Amniotic stem cell (primary cell): ENCODE results near the gene BAZ2B.
"Not testable (repeated sequence)": the region's sequence is repeated elsewhere in the genome, so short reads cannot be mapped to it uniquely, and the experiment has no call there.

Experiments
- DNase-seq: peaks from one replicate; lab custom pipeline; 2025; lab: John Stamatoyannopoulos, UW

Gene BAZ2B

GRCh38 chr2:159535261-159535660 lies 81.1 kb downstream of the BAZ2B start:
- DNase-seq: not testable (repeated sequence)

DNA sequence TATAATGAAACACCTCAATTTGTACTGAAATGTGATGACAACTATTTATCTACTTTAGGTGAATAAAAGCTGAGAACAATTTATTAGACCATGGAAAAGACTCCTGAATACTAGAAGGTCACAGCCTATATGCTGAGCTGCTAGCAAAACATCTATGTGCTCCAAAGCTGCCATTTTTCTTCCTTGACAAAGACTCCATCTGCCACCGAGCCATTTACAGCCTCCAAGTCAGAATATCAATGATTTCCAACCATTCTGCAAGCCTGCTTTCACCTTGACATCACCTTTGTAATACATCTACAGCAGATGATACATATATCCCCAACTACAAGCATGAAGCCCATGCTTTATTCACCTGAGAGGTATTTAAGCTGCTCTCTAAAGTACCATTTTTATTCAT lies 84.9 kb downstream of the BAZ2B start:
- DNase-seq: no peak

- DNase-seq: no peak
These were observed 89.9 kb downstream of the BAZ2B start for GRCh38 chr2:159526433-159526832.

- no peak for DNase-seq
These were observed 91.3 kb downstream of the BAZ2B start for GRCh38 chr2:159525012-159525411.

GRCh38 chr2:159521272-159521671 lies 95.1 kb downstream of the BAZ2B start:
- no peak for DNase-seq

DNA sequence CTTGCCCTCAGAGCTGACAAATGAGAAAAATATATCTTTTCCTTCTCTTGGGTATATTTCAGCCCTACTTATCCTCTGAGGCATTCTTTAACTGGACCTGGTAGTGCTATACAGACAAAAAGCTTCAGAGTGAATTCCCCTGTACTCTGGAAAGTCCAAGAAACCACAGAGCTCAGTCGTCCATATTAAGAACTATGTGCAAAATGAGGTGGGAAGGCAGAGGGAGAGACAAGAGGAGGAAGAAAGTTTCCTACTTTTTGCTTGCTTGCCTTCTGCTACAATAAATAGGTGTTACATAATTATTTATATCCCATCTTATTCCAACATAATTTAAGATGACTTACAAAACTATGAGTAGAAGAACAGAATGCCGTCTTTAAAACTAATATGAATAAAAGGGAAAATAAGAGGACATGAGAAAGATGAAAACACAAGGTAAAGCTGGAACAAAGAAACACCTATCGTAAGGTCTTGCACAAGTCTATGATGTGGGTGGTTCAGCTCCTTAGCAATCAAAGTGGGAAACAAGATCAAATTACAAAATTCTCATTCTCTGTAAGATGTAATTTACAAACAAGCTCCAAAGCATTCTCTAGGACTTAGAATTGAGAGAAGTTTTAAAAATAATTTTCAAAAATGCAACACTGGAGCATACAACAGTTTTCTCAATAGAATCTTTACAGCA lies 97.9 kb downstream of the BAZ2B start:
- no peak for DNase-seq

DNA sequence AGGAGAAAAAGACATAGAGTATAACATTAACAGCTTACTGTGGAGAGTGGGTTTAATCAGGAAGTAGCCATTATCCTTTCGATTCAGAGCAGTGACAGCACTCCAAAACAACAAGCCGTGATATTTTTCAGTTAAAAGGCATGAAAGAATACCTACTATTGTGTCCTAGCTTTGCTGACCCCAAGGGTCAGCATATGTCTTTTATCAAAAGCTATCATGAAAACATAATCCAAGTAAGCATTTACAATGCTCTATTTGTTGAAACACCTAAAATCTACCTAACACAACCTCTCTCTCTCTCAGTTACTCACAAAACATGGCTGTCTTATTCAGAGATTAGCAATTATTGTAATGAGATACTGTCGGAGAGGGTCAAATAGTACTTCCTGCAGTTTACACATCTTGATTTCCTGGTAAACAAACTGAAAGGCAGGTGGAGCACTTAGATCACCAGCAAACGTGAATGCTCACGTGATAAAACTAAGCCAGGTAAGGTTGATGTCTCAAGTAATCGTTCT lies 100.0 kb downstream of the BAZ2B start:
- no peak for DNase-seq

DNA sequence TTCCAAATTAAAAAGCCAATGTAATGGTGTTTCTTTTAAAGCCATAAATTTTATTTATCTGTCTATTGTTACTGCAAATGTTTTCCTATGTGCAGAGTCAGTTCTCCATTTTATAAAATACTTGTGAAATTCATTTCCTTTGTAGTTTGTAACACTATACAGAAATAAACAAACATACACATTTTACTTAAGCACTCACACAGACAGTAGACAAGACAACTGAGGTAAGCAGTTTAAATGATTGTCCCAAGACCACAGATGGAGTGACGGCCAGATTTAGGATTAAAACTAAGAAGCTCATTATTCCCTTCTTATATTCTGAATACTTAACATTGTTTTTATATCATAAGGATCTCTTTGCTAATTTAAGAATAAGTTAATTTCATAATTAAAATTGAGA lies 100.9 kb downstream of the BAZ2B start:
- no peak for DNase-seq

DNA sequence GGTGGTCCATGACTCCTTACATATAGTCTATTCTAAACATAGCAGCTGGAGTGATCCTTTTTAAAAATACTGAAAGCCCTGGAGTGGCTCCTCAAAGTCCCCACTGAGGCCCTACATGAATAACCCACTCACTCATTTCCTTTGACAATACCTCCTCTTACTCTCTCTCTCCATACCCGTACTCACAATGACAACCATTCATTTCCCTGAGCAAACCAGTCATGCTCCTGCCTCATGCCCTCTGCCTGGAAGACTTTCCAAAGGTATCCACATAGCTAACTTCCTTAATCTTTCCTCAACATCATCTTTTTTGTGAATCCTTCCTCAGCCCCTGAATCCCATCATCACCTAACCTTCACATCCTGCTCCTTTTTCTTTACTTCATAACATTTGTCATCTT lies 102.6 kb downstream of the BAZ2B start:
- DNase-seq: no peak

- DNase-seq: no peak
These were observed 108.2 kb downstream of the BAZ2B start for GRCh38 chr2:159508140-159508539.

GRCh38 chr2:159506764-159507440 lies 109.4 kb downstream of the BAZ2B start:
- DNase-seq: no peak

DNA sequence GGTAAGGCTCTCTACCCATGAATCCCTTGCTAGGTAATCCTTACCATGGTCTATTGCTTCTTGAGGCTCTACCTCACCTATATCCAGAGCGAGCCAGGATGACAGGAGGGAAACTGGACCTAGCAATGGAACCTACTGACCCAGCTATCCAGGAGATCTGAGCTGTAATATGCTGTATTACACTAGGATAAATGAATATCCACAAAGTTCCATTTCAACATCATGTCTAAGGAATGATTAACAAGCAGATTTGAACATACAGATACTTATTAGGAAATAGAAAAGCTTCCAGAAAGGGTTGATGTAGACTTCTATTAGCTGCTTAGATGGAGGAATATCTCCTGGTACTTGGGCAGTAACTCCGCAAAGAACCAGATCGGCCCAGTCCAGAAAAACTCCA lies 110.1 kb downstream of the BAZ2B start:
- DNase-seq: no peak

GRCh38 chr2:159505196-159505595 lies 111.2 kb downstream of the BAZ2B start:
- DNase-seq: no peak

- DNase-seq: no peak
These were observed 114.6 kb downstream of the BAZ2B start for GRCh38 chr2:159501743-159502142.

DNA sequence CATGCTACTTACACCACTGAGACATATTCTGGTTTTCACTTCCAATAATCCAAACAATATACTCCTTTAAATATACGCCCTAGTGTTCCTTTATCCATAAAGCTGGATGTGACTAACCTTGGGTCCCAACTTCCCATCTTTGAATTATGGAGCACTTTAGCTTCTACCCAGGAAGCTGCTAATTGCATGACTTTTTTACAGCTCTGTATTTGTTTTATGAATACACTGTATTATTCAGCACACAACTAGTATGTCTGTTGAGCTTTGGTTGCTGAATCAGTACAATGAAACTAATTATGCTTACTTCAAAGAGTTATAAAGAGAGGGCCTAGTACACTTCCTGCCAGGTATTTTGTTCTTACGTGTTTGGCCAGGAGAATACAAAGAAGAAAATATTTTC lies 118.5 kb downstream of the BAZ2B start:
- DNase-seq: no peak

GRCh38 chr2:159497256-159497655 lies 119.1 kb downstream of the BAZ2B start:
- peak; percentile 63 for DNase-seq

DNA sequence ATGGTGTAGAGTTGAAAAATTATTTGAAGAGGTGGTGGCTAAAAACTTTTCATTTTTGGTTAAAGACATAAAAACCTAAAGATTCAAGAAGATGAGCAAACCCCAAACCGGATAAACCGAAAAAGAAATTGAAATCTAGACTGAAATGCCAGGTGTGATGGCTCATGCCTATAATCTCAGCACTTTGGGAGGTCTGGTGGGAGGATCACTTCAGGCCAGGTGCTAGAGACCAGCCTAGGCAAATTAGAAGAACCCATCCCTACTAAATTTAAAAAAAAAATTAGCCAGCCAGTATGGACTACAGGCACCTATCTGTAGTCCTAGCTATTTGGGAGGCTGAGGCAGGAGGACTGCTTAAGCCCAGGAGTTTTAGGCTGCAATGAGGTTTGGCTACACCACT lies 126.9 kb downstream of the BAZ2B start:
- no peak for DNase-seq

GRCh38 chr2:159484532-159484931 lies 131.8 kb downstream of the BAZ2B start:
- DNase-seq: no peak

GRCh38 chr2:159476329-159476728 lies 140.0 kb downstream of the BAZ2B start:
- no peak for DNase-seq

- no peak for DNase-seq
These were observed 140.6 kb downstream of the BAZ2B start for GRCh38 chr2:159475793-159476192.

- DNase-seq: no peak
These were observed 145.0 kb downstream of the BAZ2B start for GRCh38 chr2:159471340-159471739.

GRCh38 chr2:159468257-159468656 lies 148.1 kb downstream of the BAZ2B start:
- no peak for DNase-seq

GRCh38 chr2:159462961-159463360 lies 153.4 kb downstream of the BAZ2B start:
- DNase-seq: no peak
